Measurements from ENCODE around the gene HIGD1A.
"Not testable (repeated sequence)": the region's sequence is repeated elsewhere in the genome, so short reads cannot be mapped to it uniquely, and the experiment has no call there.

Gene HIGD1A

GRCh38 chr3:42829083-42829627, 24.9 kb upstream of the HIGD1A start:
- no peak for FAIRE-seq

GRCh38 chr3:42827654-42828053, 23.4 kb upstream of the HIGD1A start:
- no peak for FAIRE-seq

DNA sequence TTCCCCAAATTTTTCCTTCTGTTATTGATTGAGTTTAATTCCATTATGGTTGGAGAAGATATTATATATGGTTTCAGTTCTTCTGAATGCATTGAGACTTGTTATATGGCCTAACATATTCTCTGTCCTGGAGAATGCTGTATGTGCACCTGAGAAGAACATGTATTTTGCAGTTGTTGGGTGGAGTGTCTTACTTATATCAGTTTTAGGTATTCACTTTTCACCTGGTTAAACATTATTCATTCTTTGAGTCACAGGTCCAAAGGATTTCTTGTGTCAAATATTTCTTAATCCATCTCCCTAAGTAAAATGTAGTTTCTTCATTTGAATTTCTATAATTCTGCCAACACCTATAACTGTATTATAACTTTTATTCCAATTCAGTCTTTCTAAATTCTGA, 22.7 kb upstream of the HIGD1A start:
- FAIRE-seq, result no peak

- no peak for FAIRE-seq
Measured at GRCh38 chr3:42826141-42826540, 21.9 kb upstream of the HIGD1A start.

- no peak for FAIRE-seq
Measured at GRCh38 chr3:42823351-42823750, 19.1 kb upstream of the HIGD1A start.

GRCh38 chr3:42822828-42823227, 18.5 kb upstream of the HIGD1A start:
- FAIRE-seq, result no peak

DNA sequence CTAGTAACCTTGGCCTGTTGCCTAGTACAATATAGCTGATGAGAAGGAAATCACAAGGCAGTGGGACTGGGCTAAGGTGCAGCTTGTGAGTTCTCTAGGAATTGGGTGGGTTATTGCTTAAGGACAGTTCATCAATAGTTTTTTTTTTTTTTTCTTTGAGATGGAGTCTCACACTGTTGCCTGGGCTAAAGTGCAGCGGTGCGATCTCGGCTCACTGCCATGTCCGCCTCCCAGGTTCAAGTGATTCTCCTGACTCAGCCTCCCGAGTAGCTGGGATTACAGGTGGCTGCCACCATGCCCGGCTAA, 16.4 kb upstream of the HIGD1A start:
- FAIRE-seq, result no peak

DNA sequence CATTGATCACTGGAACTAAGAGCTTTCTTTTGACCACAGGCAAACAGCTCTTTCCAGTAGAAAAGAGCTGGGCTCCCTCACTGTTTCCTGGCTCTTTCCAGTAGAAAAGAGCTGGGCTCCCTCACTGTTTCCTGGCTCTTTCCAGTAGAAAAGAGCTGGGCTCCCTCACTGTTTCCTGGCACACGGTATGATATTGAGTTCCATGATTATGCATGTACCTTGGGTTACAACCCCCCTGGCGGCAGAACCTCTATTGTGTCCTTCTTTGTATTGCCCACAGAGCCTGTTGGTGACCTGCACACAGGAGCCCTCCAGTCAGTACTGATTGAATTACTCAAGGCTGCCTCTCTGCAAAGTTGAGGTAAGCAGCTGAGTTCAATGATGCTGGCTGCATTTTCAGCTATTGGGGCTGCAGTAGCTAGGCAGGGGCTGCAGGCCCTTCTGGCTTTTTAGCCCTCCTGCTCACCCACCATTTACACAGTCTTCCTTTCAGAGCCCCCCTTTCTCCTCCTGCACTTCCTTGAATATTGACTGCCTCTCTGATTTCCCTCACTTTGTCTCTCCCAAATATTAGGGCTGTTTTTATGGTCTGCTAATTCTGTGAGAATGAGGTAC, 15.2 kb upstream of the HIGD1A start:
- no peak for FAIRE-seq

DNA sequence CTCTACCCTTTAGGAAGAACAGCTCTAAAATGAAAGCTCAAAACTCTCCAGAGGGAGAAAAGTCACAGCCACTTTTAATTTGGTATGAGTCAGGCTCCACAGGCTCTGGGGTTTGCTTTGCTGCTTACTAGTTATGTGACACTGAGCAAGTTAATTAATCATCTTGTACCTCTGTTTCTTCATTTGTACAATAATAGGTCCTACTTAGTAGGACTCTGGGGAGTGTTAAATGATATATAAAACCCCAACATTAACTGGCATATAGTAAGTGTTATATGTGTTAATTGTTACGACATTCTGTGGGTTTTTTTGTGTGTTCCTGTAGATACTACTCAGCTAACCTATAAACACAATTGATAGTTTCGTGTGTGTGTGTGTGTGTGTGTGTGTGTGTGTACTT, 11.5 kb upstream of the HIGD1A start:
- no peak for FAIRE-seq

GRCh38 chr3:42814914-42815507, 10.7 kb upstream of the HIGD1A start:
- FAIRE-seq, result no peak

GRCh38 chr3:42814246-42814645, 10.0 kb upstream of the HIGD1A start:
- no peak for FAIRE-seq

DNA sequence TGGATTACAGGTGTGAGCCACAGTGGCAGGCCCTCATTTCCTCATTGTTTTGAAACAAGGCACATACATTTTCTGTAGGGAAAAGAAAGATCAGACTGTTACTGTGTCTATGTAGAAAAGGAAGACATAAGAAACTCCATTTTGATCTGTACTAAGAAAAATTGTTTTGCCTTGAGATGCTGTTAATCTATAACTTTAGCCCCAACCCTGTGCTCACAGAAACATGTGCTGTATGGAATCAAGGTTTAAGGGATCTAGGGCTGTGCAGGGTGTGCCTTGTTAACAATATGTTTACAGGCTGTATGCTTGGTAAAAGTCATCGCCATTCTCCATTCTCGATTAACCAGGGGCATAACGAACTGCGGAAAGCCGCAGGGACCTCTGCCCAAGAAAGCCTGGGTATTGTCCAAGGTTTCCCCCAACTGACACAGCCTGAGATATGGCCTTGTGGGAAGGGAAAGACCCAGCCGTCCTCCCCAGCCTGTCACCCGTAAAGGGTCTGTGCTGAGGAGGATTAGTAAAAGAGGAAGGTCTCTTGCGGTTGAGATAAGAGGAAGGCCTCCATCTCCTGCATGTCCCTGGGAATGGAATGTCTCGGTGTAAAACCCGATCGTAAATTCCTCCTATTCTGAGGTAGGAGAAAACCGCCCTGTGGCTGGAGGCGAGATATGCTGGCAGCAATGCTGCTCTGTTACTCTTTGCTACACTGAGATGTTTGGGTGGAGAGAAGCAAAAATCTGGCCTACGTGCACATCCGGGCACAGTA, 7.0 kb upstream of the HIGD1A start:
- not testable (repeated sequence) for FAIRE-seq

DNA sequence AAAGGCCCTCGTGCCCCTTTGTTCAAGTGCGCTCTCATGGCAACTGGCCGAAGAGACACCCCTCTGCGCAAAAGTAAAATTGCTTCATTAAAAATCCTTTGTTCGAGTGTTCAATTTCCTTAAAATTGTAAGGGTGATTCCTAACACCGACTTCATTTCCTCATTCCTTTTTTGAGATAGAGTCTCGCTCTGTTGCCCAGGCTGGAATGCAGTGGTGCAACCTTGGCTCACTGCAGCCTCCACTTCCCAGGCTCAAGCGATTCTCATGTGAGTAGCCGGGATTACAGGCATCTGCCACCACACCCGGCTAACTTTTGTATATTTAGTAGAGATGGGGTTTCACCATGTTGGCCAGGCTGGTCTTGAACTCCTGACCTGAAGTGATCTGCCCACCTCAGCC, 6.4 kb upstream of the HIGD1A start:
- not testable (repeated sequence) for FAIRE-seq

DNA sequence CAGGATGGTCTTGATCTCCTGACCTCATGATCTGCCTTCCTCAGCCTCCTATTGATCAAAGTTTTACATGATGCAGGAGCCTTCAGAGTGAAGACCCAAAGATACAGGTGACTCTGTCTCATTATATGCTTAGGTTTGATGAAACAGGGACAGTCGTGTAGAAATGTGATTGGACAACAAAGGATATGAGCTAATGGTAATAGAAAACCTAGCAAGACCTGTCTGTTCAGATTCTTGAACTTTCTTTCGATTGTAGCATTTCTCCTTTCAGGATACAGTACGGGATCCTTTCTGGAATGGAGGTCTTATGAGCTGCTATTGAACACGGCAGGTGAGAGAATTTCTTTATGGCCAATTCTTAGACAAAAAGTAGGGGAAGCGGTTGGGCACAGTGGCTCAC, 4.9 kb upstream of the HIGD1A start, which contains the start of gene ACKR2:
TSS of gene ACKR2 (plus strand) at position 244 of the 400 bp plus-strand sequence. CDS start 55,058 bp downstream, outside the sequence.
- FAIRE-seq, result no peak

DNA sequence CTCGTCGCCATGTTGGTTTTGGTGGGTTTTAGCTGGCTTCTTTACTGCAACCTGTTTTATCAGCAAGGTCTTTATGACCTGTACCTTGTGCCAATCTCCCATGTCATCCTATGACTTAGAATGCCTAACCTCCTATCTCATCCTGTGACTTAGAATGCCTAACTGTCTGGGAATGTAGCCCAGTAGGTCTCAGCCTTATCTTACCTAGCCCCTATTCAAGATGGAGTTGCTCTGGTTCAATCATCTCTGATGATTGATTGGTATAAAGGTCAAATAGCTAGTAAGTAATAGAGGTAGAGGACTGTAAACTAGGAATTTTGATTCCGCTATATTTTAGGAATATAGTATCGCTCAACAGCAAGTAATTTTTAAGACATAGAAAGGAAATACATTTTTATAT, 3.6 kb upstream of the HIGD1A start:
- FAIRE-seq, result no peak

- FAIRE-seq, result no peak
Measured at GRCh38 chr3:42805141-42805821, 991 bp upstream of the HIGD1A start.

GRCh38 chr3:42804831-42805132, 492 bp upstream of the HIGD1A start:
- no peak for FAIRE-seq

- FAIRE-seq, result no peak
Measured at GRCh38 chr3:42803414-42804105, 730 bp downstream of the HIGD1A start.

- no peak for FAIRE-seq
Measured at GRCh38 chr3:42802876-42803413, 1.3 kb downstream of the HIGD1A start.

- FAIRE-seq, result no peak
Measured at GRCh38 chr3:42801784-42802183, 2.5 kb downstream of the HIGD1A start.

GRCh38 chr3:42801048-42801620, 3.2 kb downstream of the HIGD1A start:
- no peak for FAIRE-seq

- no peak for FAIRE-seq
Measured at GRCh38 chr3:42800251-42800650, 4.0 kb downstream of the HIGD1A start.
